ENCODE measurements around the gene MST1.

MST1 gene

DNA sequence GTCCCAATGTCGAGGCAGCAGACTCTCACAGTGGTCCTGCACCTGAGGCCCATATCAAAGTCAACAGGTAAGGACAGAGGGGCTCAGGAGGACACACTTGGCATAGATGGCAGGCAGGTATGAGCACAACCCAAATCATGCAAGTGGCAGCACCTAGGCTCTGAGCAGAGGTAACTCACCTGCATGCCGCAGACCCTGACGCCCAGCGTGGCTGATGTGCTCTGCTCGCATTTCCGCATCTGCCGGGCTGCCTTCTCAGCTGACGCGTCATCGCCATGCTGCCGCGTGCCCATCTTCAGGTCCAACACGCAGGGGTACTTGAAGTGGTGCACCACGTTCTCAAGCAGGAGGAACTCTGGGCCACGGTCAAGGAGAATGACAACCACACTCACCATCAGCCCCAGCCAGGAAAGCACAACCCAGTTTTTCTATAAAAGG lies 38.7 kb upstream of the MST1 start:
- DNase-seq (ENCODE audit: extremely low spot score) = no peak
- CTCF ChIA-PET = no interaction called here
- POLR2A ChIA-PET = no interaction called here
- TF ChIP-seq, protein P1, sequence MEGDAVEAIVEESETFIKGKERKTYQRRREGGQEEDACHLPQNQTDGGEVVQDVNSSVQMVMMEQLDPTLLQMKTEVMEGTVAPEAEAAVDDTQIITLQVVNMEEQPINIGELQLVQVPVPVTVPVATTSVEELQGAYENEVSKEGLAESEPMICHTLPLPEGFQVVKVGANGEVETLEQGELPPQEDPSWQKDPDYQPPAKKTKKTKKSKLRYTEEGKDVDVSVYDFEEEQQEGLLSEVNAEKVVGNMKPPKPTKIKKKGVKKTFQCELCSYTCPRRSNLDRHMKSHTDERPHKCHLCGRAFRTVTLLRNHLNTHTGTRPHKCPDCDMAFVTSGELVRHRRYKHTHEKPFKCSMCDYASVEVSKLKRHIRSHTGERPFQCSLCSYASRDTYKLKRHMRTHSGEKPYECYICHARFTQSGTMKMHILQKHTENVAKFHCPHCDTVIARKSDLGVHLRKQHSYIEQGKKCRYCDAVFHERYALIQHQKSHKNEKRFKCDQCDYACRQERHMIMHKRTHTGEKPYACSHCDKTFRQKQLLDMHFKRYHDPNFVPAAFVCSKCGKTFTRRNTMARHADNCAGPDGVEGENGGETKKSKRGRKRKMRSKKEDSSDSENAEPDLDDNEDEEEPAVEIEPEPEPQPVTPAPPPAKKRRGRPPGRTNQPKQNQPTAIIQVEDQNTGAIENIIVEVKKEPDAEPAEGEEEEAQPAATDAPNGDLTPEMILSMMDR (IDR thresholded peaks at IDR 0.05; ENCODE audit: control extremely low read depth, extremely low read depth, low read depth, missing control alignments) = no peak

DNA sequence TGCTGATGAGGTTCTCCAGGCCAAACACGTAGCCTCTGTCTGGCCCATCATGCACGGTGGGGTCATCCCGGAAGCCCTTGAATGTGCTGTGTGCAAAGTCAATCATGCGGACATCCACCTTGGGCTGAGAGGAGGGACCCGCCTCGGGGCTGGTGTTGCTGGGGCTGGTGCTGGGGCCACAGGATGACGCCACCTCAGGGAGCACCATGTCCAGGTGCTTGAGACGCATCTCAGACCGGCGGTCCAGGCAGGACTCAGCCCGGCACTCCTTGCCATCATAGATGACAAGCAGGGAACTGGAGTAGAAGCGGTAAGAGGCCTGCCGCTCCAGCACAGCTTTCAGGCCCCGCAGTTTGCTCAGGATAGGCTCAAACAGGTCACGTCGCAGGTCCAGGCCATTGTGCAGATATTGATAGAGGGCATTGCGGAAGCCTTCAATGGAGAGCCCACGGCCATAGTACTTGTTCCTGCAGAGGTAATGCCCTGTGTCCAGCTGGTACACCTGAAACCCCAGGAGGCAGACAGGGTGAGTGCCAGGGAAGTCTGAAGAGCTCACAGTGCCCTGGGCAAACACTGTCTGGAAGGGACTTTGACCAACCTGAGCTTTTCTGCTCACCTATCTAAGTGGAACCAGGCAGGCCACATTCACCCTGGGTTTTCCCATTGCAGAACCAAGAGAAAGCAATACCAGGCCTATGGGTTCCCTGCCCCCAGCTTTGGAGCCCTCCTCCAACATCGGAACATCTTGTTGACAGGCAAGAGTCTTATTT lies 38.1 kb upstream of the MST1 start:
- TF ChIP-seq, protein P1 (IDR thresholded peaks at IDR 0.05; ENCODE audit: control extremely low read depth, extremely low read depth, low read depth, missing control alignments) = no peak
- ChIA-PET POLR2A (no interaction called here), CTCF (no interaction called here)
- DNase-seq (ENCODE audit: extremely low spot score) = no peak

DNA sequence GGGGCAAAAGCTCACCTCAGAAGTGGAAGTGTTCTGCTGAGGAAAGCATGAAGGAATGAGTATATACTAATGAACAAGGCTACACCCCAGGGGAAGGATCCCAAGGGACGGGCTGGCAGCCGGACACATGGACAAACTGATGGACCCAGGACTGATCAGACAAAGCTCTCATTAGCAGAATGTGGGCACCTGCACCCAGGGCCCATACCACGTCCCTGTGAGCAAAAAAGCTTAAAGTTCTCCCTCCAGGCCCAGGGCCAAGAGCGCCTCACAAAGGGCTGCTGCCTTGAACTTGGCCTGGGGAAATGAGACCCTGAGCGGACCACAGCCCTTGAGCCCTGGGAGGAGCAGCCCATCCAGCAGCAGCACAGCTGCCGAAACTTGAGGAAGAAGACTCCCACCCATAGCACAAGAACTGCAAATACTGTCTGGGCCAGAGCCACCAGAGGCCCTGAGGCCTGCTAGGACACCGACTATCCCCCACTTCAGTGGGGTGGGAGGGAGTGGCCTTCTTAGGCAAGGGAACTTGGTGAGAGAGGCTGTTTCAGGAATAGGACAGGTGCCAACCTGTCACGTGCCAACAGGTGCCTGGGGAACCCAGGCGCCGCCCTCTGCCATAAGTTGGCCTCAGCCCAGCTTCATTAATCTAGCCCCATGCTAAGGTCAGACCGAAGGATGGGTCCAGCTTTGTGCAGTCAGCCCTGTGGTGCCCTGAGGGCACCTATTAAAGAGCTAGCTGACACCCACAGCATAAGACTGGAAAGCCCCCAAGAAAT lies 36.8 kb upstream of the MST1 start:
- DNase-seq (ENCODE audit: extremely low spot score) = no peak
- CTCF ChIA-PET = no interaction called here
- TF ChIP-seq, protein P1 (IDR thresholded peaks at IDR 0.05; ENCODE audit: control extremely low read depth, extremely low read depth, low read depth, missing control alignments) = no peak
- POLR2A ChIA-PET = no interaction called here

DNA sequence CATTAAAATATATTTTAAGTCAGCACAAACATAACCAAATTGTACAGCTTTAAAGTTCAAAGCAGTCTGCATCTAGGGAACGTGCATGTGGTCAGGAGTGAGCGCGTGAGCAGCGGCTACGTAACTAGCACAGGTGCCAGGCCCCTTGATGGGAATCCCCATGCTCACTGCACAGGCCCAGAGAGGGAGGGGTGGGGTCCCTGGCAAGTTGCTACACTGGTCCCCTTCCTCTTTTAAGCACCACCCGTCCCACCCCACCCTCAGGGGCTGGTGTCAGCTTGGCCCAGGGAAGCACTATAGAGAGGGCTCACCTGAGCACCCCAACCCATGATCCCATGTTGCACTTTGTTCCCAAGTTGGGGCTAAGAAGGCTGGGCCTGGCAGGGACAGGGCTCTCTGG lies 35.3 kb upstream of the MST1 start:
- peak; percentile 57 for DNase-seq (ENCODE audit: extremely low spot score)
- CTCF ChIA-PET = interaction anchor here (1.1 to 1.5 kb wide), 4 partner anchors 9 to 185 kb away, joined by 3 to 4 read pairs (median 3); no protein-coding TSS in a partner anchor
- TF ChIP-seq, protein P1 (IDR thresholded peaks at IDR 0.05; ENCODE audit: control extremely low read depth, extremely low read depth, low read depth, missing control alignments) = no peak
- POLR2A ChIA-PET = interaction anchor here (0.7 kb wide), 1 partner anchor 188 kb away, joined by 3 read pairs; no protein-coding TSS in a partner anchor

DNA sequence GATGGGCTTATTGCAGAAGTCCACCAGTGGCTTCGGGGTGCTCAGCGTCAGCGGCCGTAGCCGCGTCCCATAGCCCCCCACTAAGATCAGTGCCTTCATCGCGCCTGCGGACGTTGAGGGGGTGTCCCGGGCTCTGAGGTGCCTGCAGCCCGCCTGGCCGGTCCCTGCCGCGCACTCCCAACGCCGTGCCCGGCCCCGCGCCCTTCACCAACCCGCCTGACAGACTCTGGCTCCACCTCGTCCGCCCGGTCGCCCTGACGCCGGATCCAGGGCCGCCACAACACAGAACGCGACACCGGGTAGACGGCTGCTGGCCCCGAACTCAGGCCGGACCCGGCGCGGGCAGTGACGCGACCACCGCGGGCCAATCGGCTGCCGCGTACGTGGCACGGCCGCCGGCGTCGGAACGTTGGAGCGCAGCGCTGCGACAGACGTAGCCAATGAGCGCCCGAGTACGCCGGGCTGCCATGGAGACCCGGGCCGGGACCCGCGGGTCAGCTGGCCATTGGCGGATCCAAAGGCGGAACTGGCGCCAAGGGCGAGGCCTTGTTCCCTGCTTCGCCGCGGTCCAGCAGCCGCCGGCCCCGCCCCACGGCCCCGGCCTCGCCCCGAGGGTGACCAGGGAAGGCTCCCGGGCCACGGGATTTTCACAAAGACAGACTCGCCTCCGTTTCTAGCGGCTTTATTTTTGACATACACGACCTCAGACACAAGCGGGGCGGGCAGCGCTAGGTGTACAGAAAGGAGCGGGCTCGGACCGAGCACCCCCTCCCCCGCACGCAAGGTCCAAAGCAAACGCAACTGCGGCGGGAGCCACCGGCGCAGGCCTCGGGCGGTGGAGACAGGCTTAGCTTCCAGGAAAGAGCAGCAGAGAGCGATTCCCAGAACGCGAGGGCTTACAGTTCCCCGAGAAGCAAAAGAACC lies 34.6 kb upstream of the MST1 start, which contains the start of gene GMPPB:
TSS of gene GMPPB (minus strand) at position 324 of the 924 bp plus-strand sequence. CDS start at position 99, 225 bp downstream.
- POLR2A ChIA-PET = interaction anchor here (0.7 to 1.0 kb wide), 3 partner anchors 11 to 188 kb away, joined by 3 to 4 read pairs (median 3); no protein-coding TSS in a partner anchor

More for the DNA sequence above, 34.6 kb upstream of the MST1 start, which contains the start of gene GMPPB:
- TF ChIP-seq, protein P1 (IDR thresholded peaks at IDR 0.05; ENCODE audit: control extremely low read depth, extremely low read depth, low read depth, missing control alignments) = no peak
- DNase-seq (ENCODE audit: extremely low spot score) = peak; percentile 99
- CTCF ChIA-PET = interaction anchor here (1.1 to 1.5 kb wide), 6 partner anchors 9 to 184 kb away, joined by 3 to 4 read pairs (median 3); partner anchors contain the start of gene INKA1
